Measurements from ENCODE around the gene GALNT16.
A peak's percentile ranks its signal among the peaks of the same experiment; 100 is the strongest.
"Not testable (repeated sequence)": the region's sequence is repeated elsewhere in the genome, so short reads cannot be mapped to it uniquely, and the experiment has no call there.

GALNT16 gene

DNA sequence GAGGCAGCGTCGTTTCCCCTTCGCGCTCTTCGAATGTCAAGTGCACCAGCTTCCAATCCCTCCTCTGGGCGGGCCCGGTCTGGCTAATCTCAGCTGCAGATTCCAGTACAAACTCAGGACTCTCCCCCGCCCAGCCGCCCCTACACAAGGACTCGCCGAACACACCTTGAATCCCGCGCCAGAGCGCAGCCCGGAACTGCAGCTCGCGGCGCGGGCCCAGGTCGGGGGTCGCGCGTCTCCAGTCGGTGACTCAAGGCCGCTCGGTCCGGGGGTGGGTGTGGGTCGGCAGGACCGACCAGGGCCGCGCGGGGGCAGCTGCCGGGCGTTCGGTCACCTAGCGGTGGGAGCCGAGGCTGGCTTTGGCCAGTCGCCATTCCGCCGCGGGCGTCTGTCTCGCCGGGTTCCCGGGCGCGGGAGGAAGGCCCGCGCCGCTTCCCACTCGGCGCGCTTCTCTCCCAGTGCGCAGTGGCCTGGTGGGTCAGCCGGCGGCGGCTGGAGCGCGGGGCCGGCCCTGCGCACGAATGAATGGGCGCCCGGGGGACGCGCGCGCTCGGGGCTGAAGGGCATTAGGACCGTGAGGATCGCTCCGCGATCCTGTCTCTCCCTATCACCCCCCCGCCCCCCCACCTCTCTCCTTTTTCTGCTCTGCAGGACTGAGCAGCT lies at the start of gene GALNT16:
TSS of gene GALNT16 (plus strand) at position 632 of the 663 bp plus-strand sequence. CDS start 133 bp downstream, outside the sequence.
- no peak for DNase-seq (ENCODE audit: low read depth in 4 of 4, low spot score in 1 of 4)

DNA sequence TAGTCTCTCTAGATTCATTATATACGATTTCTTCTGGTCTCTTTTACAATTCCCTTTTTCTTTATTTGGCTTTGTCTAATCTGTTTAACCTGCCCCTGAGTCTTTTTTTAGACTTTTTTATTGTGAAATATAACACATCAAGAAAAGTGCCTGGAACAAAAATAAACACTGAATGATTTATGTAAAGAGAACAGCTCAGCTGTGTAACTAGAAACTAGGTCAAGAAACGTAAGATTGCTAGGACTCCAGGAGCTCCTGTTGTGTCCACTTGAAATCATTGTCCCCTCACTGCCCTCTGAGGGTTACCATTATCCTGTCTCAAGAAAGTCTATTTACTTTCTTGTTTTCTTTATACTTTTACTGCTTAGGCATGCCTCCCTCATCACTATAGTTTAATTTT lies 45.6 kb upstream of the GALNT16 start:
- DNase-seq (ENCODE audit: low read depth in 4 of 4, low spot score in 1 of 4): no peak

DNA sequence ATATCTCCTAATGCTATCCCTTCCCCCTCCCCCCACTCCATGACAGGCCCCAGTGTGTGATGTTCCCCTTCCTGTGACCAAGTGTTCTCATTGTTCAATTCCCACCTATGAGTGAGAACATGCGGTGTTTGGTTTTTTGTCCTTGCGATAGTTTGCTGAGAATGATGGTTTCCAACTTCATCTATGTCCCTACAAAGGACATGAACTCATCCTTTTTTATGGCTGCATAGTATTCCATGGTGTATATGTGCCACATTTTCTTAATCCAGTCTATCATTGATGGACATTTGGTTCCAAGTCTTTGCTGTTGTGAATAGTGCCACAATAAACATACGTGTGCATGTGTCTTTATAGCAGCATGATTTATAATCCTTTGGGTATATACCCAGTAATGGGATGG lies 42.3 kb upstream of the GALNT16 start:
- DNase-seq (ENCODE audit: low read depth in 4 of 4, low spot score in 1 of 4): not testable (repeated sequence)

- no peak for DNase-seq (ENCODE audit: low read depth in 4 of 4, low spot score in 1 of 4)
These were observed 35.0 kb upstream of the GALNT16 start for GRCh38 chr14:69224946-69225345.

- DNase-seq (ENCODE audit: low read depth in 4 of 4, low spot score in 1 of 4): no peak
These were observed 33.8 kb upstream of the GALNT16 start for GRCh38 chr14:69226178-69226577.

DNA sequence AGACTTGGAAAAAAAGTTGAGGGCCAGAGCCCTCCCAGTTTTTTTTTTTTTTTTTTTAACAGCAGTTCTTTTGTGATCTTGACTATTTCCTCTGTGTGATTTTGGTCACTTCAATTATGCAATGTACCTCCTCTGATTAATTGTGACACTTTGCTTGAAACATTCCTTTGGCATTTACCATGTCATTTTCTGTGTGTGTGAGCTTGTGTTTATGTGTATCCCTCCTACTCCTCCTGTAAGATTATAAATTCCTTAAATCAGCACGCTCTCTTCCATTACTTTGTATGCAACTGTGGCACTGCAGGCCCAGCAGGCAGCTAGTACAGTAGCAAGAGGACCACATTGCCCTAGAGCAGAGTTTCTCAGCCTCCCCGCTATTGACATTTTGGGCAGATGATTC lies 33.2 kb upstream of the GALNT16 start:
- DNase-seq (ENCODE audit: low read depth in 4 of 4, low spot score in 1 of 4): no peak

- DNase-seq (ENCODE audit: low read depth in 4 of 4, low spot score in 1 of 4): no peak
These were observed 28.5 kb upstream of the GALNT16 start for GRCh38 chr14:69231486-69231885.

- DNase-seq (ENCODE audit: low read depth in 4 of 4, low spot score in 1 of 4): no peak
These were observed 27.6 kb upstream of the GALNT16 start for GRCh38 chr14:69232388-69232787.

GRCh38 chr14:69234106-69234505 lies 25.9 kb upstream of the GALNT16 start:
- DNase-seq (ENCODE audit: low read depth in 4 of 4, low spot score in 1 of 4): no peak

- DNase-seq (ENCODE audit: low read depth in 4 of 4, low spot score in 1 of 4): no peak
These were observed 24.2 kb upstream of the GALNT16 start for GRCh38 chr14:69235708-69236107.

- no peak for DNase-seq (ENCODE audit: low read depth in 4 of 4, low spot score in 1 of 4)
These were observed 22.8 kb upstream of the GALNT16 start for GRCh38 chr14:69237142-69237541.

GRCh38 chr14:69237584-69237983 lies 22.4 kb upstream of the GALNT16 start:
- DNase-seq (ENCODE audit: low read depth in 4 of 4, low spot score in 1 of 4): no peak

DNA sequence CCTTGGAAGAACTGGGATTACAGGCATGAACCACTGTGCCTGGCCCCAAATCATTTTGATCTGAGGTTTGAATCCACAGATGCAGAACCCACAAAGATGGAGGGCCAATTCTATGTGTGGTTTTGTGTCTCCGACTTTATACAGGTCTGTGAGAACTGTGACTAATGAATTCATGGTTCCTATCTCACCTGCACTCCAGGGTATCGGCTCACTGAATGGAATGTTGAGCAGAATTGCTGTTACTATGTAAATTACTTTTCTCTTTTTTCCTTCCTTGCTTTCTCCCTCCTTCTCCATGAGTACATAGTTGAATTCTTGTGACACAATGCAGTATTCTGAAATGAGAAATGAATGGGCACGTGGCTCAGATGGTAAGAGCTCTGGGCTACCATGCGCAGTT lies 21.1 kb upstream of the GALNT16 start:
- DNase-seq (ENCODE audit: low read depth in 4 of 4, low spot score in 1 of 4): no peak

DNA sequence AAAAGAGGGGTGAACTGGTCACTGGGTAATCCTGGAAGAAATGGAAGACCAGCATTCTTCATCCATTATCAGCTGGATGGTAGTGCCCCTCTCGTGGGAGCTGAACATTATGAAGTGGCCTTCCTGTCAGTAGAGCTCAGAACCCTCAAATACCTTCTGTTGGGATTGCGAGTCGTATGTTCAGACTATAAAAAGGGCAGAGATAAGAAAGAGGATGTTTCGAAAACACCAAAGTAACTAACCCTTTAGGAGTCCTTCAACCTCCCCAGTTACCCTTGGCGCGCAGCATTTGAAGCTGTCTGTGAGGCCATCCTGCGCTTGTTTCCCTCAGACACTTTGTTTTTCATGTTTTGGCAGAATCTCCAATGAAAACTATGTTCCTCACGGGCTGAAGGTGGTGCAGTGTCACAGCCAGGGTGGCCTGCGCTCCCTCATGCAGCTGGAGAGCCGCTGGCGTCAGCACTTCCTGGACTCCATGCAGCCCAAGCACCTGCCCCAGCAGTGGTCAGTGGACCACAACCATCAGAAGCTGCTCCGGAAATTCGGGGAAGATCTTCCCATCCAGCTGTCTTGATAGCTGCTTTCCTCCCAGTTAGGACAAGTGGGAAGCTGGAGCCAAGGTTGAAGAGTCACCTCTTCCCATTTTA lies 19.3 kb upstream of the GALNT16 start:
- no peak for DNase-seq (ENCODE audit: low read depth in 4 of 4, low spot score in 1 of 4)

- no peak for DNase-seq (ENCODE audit: low read depth in 4 of 4, low spot score in 1 of 4)
These were observed 18.4 kb upstream of the GALNT16 start for GRCh38 chr14:69241577-69241976.

DNA sequence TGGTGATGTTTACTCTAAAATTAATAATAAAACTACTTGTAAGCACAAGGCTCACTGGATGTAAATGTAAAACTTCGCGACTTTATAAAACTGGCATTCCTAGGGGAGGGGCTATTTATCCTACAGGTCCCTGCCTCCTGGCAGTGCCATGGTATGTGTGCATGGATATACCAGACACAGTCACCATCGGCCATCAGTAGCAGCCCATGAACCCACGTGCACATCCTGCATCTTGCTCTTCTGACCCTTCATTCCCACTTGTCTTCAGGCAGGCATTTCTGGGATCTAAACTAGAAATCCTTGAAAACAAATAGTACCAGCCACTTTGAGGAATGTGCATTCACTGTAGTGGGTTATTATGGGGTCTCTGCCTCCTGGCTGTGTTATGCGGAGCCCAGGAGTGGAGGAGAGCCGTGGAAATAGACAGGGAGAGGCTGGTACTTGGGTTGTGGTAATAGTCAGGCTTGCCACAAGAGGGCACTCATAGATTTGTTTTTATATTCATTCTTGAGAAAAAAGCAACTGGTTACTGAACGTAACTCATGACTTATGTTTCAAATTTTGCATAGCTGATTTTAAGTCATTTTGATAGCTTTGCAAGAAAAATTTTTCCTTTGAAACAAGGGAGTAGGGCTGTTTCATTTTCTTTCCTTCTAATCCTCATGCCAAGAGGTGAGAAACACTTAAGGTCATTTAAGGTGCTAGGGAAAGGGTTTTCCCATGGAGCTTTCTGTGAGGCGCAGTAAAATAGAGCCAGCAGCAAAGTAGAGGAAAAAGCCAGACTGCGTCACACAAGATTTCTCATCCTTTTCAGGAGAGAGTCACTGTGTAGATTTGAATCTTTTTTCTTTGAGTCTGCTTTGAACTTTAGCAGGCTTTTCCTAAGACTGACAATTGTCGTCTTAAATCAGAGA lies 17.4 kb upstream of the GALNT16 start:
- DNase-seq (ENCODE audit: low read depth in 4 of 4, low spot score in 1 of 4): peak; percentile 15 to 37 (median 27)

DNA sequence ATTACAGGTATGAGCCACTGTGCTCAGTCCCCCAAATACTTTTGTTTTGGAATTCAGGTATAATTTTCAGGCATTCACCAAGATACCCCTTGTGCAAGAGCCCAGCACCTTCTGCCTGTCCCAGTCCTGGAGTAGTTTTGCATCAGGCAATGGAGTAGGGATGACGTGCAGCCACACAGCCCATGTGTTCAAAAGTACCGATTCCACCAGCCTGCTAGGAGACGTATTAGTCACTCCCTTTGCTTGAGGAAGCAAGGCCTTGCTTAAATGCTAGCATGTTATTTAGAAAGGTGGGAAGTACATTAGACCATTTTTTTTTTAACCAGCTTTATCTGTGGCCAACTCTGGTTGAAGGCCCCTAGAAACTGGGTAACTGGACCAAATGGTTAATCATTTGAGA lies 15.0 kb upstream of the GALNT16 start:
- no peak for DNase-seq (ENCODE audit: low read depth in 4 of 4, low spot score in 1 of 4)

- DNase-seq (ENCODE audit: low read depth in 4 of 4, low spot score in 1 of 4): no peak
These were observed 13.6 kb upstream of the GALNT16 start for GRCh38 chr14:69246331-69246730.

DNA sequence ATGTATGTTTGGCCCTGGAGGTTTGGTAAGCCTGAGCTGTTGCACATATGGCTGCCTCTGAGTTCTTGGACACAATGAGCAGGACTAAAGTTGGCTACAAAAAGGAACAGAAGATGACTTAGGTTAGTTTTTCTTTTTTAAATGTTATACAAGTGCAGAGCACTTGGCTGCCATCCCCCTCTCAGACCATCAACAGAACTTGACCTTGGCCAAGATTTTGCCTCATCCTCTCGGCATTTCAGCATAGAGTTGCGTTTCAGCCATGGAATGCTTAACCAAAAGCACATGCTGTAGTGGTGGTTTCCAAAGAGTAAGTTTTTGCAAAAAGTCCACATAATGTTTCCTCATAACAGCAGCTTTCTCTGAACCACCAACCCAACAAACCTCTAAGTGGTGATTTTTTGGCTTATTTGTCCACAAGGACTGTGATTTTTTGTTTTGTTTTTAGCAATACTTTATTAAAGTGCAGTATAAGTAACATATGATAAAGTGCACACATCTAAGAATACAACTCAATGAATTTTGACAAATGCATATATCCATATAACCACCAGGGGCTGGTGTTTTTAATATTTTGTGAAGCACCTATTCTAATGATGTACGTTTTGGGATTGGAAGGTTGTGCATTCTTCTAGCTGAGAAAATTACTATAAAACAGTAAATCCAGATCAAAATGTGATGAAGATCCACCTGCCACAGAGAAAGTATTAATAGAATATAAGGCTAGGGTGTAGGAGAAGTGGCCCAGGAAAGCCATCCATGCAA lies 12.1 kb upstream of the GALNT16 start:
- no peak for DNase-seq (ENCODE audit: low read depth in 4 of 4, low spot score in 1 of 4)

DNA sequence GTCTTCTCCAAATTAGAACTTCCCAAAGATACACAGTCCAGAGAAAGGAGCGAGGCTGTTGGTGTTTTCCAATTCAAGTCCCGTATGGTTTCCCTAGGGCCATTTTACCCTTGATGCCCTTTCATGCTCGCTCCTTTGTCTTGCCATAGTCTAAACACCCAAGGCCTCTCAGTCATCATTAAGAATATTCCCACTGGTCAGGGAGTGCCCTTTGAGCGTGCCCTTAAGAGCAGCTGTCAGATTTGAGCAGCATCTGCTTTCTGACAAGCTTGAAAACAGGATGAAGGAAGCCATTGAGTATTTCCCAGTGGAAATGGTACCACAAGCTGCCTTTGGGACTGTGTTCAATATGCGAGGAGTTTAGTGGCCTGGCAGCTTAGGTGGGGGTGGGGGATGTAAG lies 10.4 kb upstream of the GALNT16 start:
- no peak for DNase-seq (ENCODE audit: low read depth in 4 of 4, low spot score in 1 of 4)

DNA sequence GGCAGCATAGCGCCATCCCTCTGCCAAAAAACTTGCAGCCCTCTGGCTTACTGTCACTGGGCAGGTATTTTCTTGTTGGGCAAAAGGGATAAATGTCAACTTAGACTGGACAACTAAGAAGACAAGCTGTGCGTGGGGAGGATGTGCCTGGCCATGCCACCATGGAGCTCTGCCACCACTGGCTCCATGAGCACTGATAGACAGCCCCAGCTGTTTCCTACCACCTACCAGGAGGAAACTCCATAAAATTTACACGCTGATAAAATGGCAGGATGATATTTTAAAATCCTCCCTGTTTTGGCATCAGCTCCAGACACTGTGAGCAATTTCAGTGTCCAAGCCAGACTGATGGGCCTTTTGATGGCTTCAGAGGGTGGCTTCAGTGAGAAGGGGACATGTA lies 7.1 kb upstream of the GALNT16 start:
- no peak for DNase-seq (ENCODE audit: low read depth in 4 of 4, low spot score in 1 of 4)
